ENCODE data around the gene ACSM6. TPM values are rescaled to one million over a fixed set of nuclear protein-coding genes. Genes with fewer than 3 reads are reported as not detected.

Gene ACSM6
- total and polyA plus RNA-seq, 2 of the 8 experiments (the other 6 are each of a cell fraction or from before 2014, with no cell fraction given): 0.33 TPM; not detected in 1

GRCh38 chr10:95193944-95194343 is at the start of gene ACSM6 (continued):
- TF ChIP-seq SIN3A (conservative IDR thresholded peaks at IDR 0.05 in 1 of 2, IDR thresholded peaks at IDR 0.05 in 1 of 2; ENCODE audit: low read depth in 1 of 2, low read length in 2 of 2) (no peak), CEBPB (IDR thresholded peaks at IDR 0.05; ENCODE audit: low read depth, low read length) (no peak), TBP (IDR thresholded peaks at IDR 0.05; ENCODE audit: low read depth, low read length) (no peak), NANOG (IDR thresholded peaks at IDR 0.05; ENCODE audit: insufficient read depth, low read depth, low read length, poor library complexity, severe bottlenecking) (no peak), EP300 (IDR thresholded peaks at IDR 0.05; ENCODE audit: borderline replicate concordance in 1 of 2, low read depth in 2 of 2, low read length in 2 of 2) (no peak), TAF7 (optimal IDR thresholded peaks at IDR 0.05; ENCODE audit: borderline replicate concordance, low read depth, low read length) (no peak), RFX5 (IDR thresholded peaks at IDR 0.05; ENCODE audit: borderline replicate concordance, low read depth, low read length) (no peak), MAFK (IDR thresholded peaks at IDR 0.05; ENCODE audit: low read depth, low read length) (no peak), ATF3 (IDR thresholded peaks at IDR 0.05; ENCODE audit: insufficient read depth, low read depth, low read length) (no peak), SUZ12 (IDR thresholded peaks at IDR 0.05; ENCODE audit: low read length) (no peak), RAD21 (IDR thresholded peaks at IDR 0.05 in 1 of 2, conservative IDR thresholded peaks at IDR 0.05 in 1 of 2; ENCODE audit: low read depth in 2 of 2, low read length in 2 of 2) (no peak), SAP30 (IDR thresholded peaks at IDR 0.05; ENCODE audit: insufficient read depth, insufficient replicate concordance, low read length) (no peak)

Data from H1 (cell line).